Caco-2 (cell line): Measurements from ENCODE around the gene MMP11. TPM values are rescaled to one million over a fixed set of nuclear protein-coding genes. Genes with fewer than 3 reads are reported as not detected.
A peak's percentile ranks its signal among the peaks of the same experiment; 100 is the strongest.

Source experiments
- BruUV-seq: library from RNA; stranded (reverse); fragments of 400-500 nt; replicated peaks from 2 replicates; lab custom pipeline; 2021; lab: Mats Ljungman, UMichigan
- CTCF ChIA-PET: fragments of 300-600 bp; sonication (Branson Sonifier 250); formaldehyde crosslinking; loops from one replicate; lab custom pipeline; 2022; ENCODE audit warnings: antibody characterized with exemption; lab: Charles Lee
- POLR2A ChIA-PET: fragments of 300-600 bp; sonication (Branson Sonifier 250); formaldehyde crosslinking; loops from one replicate; lab custom pipeline; 2022; ENCODE audit warnings: antibody characterized with exemption; lab: Charles Lee
- DNase-seq, 2 experiments: peaks; one replicate each; pipeline versions ENCODE4 v3.0.0 to v3.0.0-alpha.2; 2020 to 2022
- H3K27me3 ChIP-seq: replicated peaks from 2 replicates; pipeline ENCODE4 v1.6.0; 2011; ENCODE audit warnings: low read length; ENCODE audit not compliant: control insufficient read depth, insufficient read depth
- H3K36me3 ChIP-seq: 2 replicates; pipeline ENCODE4 v1.5.1; 2011; ENCODE audit warnings: low read length; ENCODE audit not compliant: control insufficient read depth, insufficient read depth
- H3K4me1 ChIP-seq: fragments of 250-450 bp; sonication (Bioruptor Pico); 2 replicates; pipeline ENCODE4 v1.5.1; 2020; ENCODE audit warnings: mild to moderate bottlenecking
- H3K4me3 ChIP-seq: 2 replicates; pipeline ENCODE4 v1.5.1; 2011; ENCODE audit warnings: low read depth, mild to moderate bottlenecking, control low read depth, low read length
- H3K9me3 ChIP-seq: fragments of 250-450 bp; sonication (Bioruptor Pico); 2 replicates; pipeline ENCODE4 v1.5.1; 2020; ENCODE audit warnings: mild to moderate bottlenecking, moderate library complexity
- H3K27ac Mint-ChIP-seq: one replicate; pipeline ENCODE4 v1.8.0; 2022; ENCODE audit warnings: mixed read lengths; ENCODE audit not compliant: unreplicated experiment
- H3K27me3 Mint-ChIP-seq: one replicate; pipeline ENCODE4 v1.8.0; 2022; ENCODE audit warnings: mixed read lengths; ENCODE audit not compliant: insufficient read depth, unreplicated experiment
- H3K36me3 Mint-ChIP-seq: one replicate; pipeline ENCODE4 v1.8.0; 2022; ENCODE audit warnings: mild to moderate bottlenecking, mixed read lengths; ENCODE audit not compliant: insufficient read depth, unreplicated experiment
- H3K4me1 Mint-ChIP-seq: one replicate; pipeline ENCODE4 v1.8.0; 2022; ENCODE audit warnings: low read depth, mixed read lengths; ENCODE audit not compliant: unreplicated experiment
- H3K4me3 Mint-ChIP-seq: one replicate; pipeline ENCODE4 v1.8.0; 2022; ENCODE audit warnings: mild to moderate bottlenecking, moderate library complexity, mixed read lengths; ENCODE audit not compliant: unreplicated experiment
- H3K9me3 Mint-ChIP-seq: one replicate; pipeline ENCODE4 v1.8.0; 2022; ENCODE audit warnings: mixed read lengths; ENCODE audit not compliant: unreplicated experiment
- intact Hi-C: fragments of 100-400 bp; cut with micrococcal nuclease; formaldehyde crosslinking; loops from one replicate; pipeline ENCODE4 v1.10.0; 2022; ENCODE audit not compliant: unreplicated experiment
- total RNA-seq: library from RNA; stranded (reverse); gene quantifications from 2 replicates; pipeline ENCODE4 v1.2.3, GENCODE V29; 2022
- TF ChIP-seq, protein P1 (sequence below), 2 experiments: fragments of 200-600 bp in 1 of 2; IDR thresholded peaks; 1 replicate in 1 of 2; 2 replicates in 1 of 2; pipeline versions ENCODE4 v1.5.1 to v1.8.0; 2011 to 2022; ENCODE audit warnings: antibody characterized with exemption in 1 of 2, control low read depth in 1 of 2, inconsistent platforms in 1 of 2, low read depth in 1 of 2, low read length in 1 of 2, mild to moderate bottlenecking in 1 of 2, moderate library complexity in 1 of 2; ENCODE audit not compliant: insufficient read depth in 1 of 2, severe bottlenecking in 1 of 2, unreplicated experiment in 1 of 2

Gene MMP11
- total RNA-seq, 1 experiment from 2014 or later = 11.6 TPM

DNA sequence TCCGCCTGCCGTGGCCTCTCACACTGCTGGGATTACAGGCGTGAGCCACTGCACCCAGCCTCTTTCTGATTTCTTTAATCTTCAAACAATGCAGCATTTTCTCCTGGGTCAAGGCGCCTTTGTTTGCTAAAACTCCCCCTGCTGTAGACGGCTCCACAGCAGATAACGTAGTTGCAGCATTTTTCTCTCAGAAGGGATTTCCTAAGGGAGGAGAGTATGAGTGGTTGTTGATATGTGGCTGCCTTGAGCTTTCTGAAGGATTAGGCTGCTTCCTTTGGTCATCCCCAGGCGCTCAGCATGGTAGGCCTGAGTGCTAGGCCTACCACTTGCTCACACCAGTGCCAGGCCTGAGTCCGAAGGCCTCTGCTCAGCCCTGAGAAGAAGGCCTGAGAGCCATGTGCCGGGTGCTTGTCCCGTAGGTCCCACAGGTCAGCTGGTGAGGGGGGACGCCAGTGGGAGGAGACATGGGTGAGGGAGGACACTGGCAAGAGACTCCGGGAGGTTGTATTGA lies 32.2 kb downstream of the MMP11 start:
- no peaks in the 10 kb centered on the region for H3K27me3 ChIP-seq
- H3K9me3 ChIP-seq = no peaks in the 10 kb centered on the region
- Mint-ChIP-seq H3K27ac (peak overlapping the region; percentile 48), H3K27me3 (no peaks in the 10 kb centered on the region), H3K4me1 (no peaks in the 10 kb centered on the region), H3K9me3 (no peaks in the 10 kb centered on the region), H3K36me3 (peaks cover 87% of the 10 kb centered on the region), H3K4me3 (no peak overlapping the region)
- BruUV-seq = no TSS peak
- TF ChIP-seq, protein P1, sequence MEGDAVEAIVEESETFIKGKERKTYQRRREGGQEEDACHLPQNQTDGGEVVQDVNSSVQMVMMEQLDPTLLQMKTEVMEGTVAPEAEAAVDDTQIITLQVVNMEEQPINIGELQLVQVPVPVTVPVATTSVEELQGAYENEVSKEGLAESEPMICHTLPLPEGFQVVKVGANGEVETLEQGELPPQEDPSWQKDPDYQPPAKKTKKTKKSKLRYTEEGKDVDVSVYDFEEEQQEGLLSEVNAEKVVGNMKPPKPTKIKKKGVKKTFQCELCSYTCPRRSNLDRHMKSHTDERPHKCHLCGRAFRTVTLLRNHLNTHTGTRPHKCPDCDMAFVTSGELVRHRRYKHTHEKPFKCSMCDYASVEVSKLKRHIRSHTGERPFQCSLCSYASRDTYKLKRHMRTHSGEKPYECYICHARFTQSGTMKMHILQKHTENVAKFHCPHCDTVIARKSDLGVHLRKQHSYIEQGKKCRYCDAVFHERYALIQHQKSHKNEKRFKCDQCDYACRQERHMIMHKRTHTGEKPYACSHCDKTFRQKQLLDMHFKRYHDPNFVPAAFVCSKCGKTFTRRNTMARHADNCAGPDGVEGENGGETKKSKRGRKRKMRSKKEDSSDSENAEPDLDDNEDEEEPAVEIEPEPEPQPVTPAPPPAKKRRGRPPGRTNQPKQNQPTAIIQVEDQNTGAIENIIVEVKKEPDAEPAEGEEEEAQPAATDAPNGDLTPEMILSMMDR (IDR thresholded peaks at IDR 0.05; ENCODE audit: insufficient read depth in 1 of 2, low read depth in 1 of 2, low read length in 1 of 2, severe bottlenecking in 1 of 2, unreplicated experiment in 1 of 2) = no peak
- CTCF ChIA-PET = interaction anchor here (0.9 kb wide), 1 partner anchor 34 kb away, joined by 4 read pairs; no protein-coding TSS in a partner anchor
- POLR2A ChIA-PET = no interaction called here
- DNase-seq = no peak
- no peaks in the 10 kb centered on the region for H3K4me1 ChIP-seq
- peaks cover 5% of the 10 kb centered on the region for H3K36me3 ChIP-seq
- H3K4me3 ChIP-seq = no peak overlapping the region
- intact Hi-C loops = no loop called here

DNA sequence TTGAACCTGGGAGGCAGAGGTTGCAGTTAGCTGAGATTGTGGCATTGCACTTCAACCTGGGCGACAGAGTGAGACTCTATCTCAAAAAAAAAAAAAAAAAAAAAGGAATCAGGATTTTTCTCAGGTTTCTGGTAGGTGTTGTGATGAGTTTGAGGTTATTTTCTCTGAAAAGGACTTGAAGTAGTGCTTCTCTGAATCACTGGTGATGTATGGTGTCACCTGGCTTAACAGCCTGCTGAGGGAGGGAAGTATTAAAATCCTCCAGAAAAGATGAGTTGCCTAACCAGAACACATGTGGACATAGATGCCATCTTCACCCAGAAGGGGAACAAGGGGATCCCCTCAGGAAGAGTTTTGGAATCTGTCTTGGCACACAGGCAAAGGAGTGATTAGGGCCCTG lies 34.2 kb downstream of the MMP11 start:
- H3K27ac Mint-ChIP-seq = no peak overlapping the region
- POLR2A ChIA-PET = no interaction called here
- no TSS peak for BruUV-seq

DNA sequence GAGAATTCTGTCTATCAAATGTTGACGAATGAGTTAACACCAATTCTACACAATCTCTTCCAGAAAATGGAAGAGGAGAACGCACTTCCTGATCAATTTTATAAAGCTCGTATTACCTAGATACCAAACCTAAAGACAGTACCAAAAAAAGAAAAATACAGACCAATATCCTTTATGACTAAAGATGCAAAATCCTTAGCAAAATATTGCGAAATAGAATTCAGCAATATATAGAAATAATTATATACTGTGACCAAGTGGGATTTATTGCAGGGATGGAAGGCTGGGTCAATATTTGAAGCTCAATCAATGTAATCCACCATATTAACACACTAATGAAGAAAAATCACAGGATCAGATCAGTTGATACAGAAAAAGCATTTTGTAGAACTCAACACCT lies 39.7 kb downstream of the MMP11 start:
- no peaks in the 10 kb centered on the region for H3K4me1 ChIP-seq
- H3K36me3 ChIP-seq = peaks cover 5% of the 10 kb centered on the region
- no peak for DNase-seq
- ChIA-PET POLR2A (no interaction called here), CTCF (no interaction called here)
- H3K4me1 Mint-ChIP-seq = no peaks in the 10 kb centered on the region
- H3K27me3 ChIP-seq = no peaks in the 10 kb centered on the region
- H3K27me3 Mint-ChIP-seq = no peaks in the 10 kb centered on the region
- H3K9me3 ChIP-seq = no peaks in the 10 kb centered on the region
- no peak overlapping the region for H3K4me3 Mint-ChIP-seq
- no peak overlapping the region for H3K27ac Mint-ChIP-seq
- TF ChIP-seq, protein P1 (IDR thresholded peaks at IDR 0.05; ENCODE audit: insufficient read depth in 1 of 2, low read depth in 1 of 2, low read length in 1 of 2, severe bottlenecking in 1 of 2, unreplicated experiment in 1 of 2) = no peak
- no TSS peak for BruUV-seq
- H3K36me3 Mint-ChIP-seq = peaks cover 80% of the 10 kb centered on the region
- H3K9me3 Mint-ChIP-seq = no peaks in the 10 kb centered on the region
- no peak overlapping the region for H3K4me3 ChIP-seq
- intact Hi-C loops = no loop called here

More for the DNA sequence above, 34.2 kb downstream of the MMP11 start:
- Mint-ChIP-seq H3K9me3 (no peaks in the 10 kb centered on the region), H3K4me1 (no peaks in the 10 kb centered on the region), H3K36me3 (peaks cover 87% of the 10 kb centered on the region), H3K27me3 (no peaks in the 10 kb centered on the region), H3K4me3 (no peak overlapping the region)
- TF ChIP-seq, protein P1 (IDR thresholded peaks at IDR 0.05; ENCODE audit: insufficient read depth in 1 of 2, low read depth in 1 of 2, low read length in 1 of 2, severe bottlenecking in 1 of 2, unreplicated experiment in 1 of 2) = no peak
- CTCF ChIA-PET = no interaction called here
- Histone ChIP-seq H3K4me1 (no peaks in the 10 kb centered on the region), H3K36me3 (peaks cover 2% of the 10 kb centered on the region; the same call in 1 of the 2 replicates), H3K9me3 (no peaks in the 10 kb centered on the region), H3K4me3 (no peak overlapping the region), H3K27me3 (no peaks in the 10 kb centered on the region)
- intact Hi-C loops = no loop called here
- DNase-seq = no peak
